GM12891 (cell line): Measurements from ENCODE around the gene TCFL5.

Experiments
- DNase-seq: peaks from one replicate; pipeline ENCODE4 v3.0.0; 2011; ENCODE audit warnings: low spot score; ENCODE audit not compliant: insufficient read length
- FAIRE-seq: peaks from 2 replicates; lab custom pipeline; 2011; peaks lifted over from hg19 to GRCh38; lab: Jason Lieb, UNC
- PAX5 ChIP-seq: IDR thresholded peaks from 2 replicates; pipeline ENCODE4 v1.6.1; 2011; ENCODE audit warnings: low read length, moderate library complexity, mild to moderate bottlenecking; ENCODE audit not compliant: insufficient read depth, severe bottlenecking
- POLR2A ChIP-seq: IDR thresholded peaks from 2 replicates; pipeline ENCODE4 v1.6.1; 2011; ENCODE audit warnings: low read depth, low read length, control low read depth
- POLR2AphosphoS5 ChIP-seq: IDR thresholded peaks from 2 replicates; pipeline ENCODE4 v1.6.1; 2011; ENCODE audit warnings: low read depth, low read length, control low read depth
- POU2F2 ChIP-seq: IDR thresholded peaks from 2 replicates; pipeline ENCODE4 v1.6.1; 2011; ENCODE audit warnings: low read depth, mild to moderate bottlenecking, control low read depth, low read length, moderate library complexity
- SPI1 ChIP-seq: IDR thresholded peaks from 2 replicates; pipeline ENCODE4 v1.6.1; 2011; ENCODE audit warnings: low read depth, low read length, control low read depth
- TAF1 ChIP-seq: IDR thresholded peaks from 2 replicates; pipeline ENCODE4 v1.6.1; 2011; ENCODE audit warnings: low read depth, low read length, control low read depth

Gene TCFL5

DNA sequence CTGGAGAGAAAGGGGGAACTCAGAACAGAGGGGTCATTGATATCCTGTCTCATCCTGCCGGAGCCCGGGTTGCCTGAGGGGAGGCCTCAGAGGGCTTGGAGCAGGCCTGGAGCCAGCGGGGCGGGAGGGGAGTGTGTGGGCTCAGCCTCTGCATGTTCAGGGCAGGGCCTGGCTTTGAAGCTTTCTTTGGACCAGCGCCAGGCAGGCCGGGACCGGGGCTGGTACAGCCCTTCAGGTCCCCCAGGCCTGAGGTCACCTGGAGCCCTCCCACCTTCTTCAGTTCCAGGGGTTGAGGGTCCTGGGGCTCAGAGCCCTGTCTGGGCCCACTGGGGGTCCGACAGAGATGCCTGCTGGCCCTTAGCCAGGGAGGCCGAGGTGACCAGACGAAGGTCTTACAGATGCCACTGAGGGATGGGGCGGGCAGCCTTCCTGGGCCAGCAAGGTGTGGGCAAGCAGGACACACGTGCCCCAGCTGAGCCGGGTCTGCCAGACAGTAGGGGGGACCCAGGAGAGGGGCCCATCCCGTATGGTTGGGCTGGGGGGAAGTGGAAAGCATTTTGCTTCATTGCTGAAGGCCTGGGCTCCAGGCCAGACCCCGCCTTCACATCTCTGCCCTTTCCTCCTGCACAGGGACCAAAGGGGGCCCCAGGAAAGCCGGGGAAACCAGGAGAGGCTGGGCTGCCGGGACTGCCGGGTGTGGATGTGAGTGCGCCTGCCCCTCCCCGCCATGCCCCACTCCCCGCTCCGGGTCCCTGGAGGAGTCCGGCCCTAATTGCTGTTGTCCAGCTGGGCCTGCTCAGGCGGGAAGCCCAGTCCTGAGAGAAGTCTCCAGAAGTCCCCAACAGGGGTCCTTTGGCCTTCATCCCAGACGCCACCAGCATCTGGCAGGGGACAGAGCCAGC, 42.8 kb downstream of the TCFL5 start:
- TF ChIP-seq SPI1 (no peak), POLR2AphosphoS5 (no peak), TAF1 (no peak), PAX5 (no peak), POLR2A (no peak), POU2F2 (no peak)
- FAIRE-seq (no peak), DNase-seq (no peak)

GRCh38 chr20:62817975-62818591, 43.5 kb downstream of the TCFL5 start:
- TF ChIP-seq POU2F2: no peak
- TF ChIP-seq POLR2AphosphoS5: no peak
- TF ChIP-seq PAX5: no peak
- no peak for TF ChIP-seq TAF1
- no peak for TF ChIP-seq POLR2A
- no peak for TF ChIP-seq SPI1
- no peak for FAIRE-seq
- DNase-seq: no peak

DNA sequence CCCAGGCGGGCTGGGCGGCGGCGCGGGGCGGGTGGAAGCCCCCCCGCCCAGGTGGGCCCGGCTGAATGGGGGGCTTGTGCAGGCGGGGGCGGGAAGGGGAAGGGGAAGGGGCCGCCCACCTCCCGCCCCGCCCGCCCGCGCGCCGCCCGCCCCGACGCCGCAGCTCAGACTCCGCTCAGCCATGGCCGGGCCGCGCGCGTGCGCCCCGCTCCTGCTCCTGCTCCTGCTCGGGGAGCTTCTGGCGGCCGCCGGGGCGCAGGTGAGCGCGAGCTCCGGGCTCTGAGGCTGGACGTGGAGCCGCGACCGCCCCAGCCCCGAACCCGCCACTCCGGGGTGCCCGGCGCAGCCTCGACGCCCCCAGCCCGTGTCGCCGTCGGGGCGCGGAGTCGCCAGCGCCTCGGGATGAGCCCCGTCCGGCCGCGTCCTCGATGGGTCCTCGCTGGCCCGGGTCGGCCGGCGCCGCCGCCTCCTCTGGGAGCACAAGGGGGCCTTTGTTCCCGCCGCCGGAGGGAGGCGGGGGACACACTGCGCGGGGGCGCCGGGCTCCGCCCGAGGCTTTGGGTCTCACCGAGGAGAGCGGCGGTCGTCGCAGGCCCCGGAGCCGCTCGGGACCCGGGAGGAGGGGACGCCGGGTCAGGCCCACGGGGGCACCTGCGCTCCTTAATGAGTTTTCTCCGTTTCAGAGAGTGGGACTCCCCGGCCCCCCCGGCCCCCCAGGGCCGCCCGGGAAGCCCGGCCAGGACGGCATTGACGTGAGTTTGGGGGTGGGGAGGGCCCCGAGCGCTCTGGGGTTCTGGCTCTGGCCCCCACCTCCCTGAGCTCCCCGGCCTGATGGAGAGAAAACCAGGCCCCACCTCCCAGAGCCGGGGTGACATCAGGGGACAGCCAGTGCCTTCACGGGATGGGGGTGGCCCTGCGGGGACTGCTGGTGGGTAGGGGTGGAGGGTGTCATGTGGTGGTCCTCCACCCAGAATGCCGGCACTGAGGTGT, 44.4 kb downstream of the TCFL5 start, which contains the start of gene COL9A3:
Gene COL9A3 (plus strand): TSS at position 167 of the 990 bp plus-strand sequence. CDS start 15 bp downstream, at position 182.
- DNase-seq: no peak
- TF ChIP-seq POU2F2: no peak
- no peak for TF ChIP-seq PAX5
- no peak for TF ChIP-seq POLR2AphosphoS5
- no peak for TF ChIP-seq SPI1
- TF ChIP-seq POLR2A: no peak
- no peak for FAIRE-seq

DNA sequence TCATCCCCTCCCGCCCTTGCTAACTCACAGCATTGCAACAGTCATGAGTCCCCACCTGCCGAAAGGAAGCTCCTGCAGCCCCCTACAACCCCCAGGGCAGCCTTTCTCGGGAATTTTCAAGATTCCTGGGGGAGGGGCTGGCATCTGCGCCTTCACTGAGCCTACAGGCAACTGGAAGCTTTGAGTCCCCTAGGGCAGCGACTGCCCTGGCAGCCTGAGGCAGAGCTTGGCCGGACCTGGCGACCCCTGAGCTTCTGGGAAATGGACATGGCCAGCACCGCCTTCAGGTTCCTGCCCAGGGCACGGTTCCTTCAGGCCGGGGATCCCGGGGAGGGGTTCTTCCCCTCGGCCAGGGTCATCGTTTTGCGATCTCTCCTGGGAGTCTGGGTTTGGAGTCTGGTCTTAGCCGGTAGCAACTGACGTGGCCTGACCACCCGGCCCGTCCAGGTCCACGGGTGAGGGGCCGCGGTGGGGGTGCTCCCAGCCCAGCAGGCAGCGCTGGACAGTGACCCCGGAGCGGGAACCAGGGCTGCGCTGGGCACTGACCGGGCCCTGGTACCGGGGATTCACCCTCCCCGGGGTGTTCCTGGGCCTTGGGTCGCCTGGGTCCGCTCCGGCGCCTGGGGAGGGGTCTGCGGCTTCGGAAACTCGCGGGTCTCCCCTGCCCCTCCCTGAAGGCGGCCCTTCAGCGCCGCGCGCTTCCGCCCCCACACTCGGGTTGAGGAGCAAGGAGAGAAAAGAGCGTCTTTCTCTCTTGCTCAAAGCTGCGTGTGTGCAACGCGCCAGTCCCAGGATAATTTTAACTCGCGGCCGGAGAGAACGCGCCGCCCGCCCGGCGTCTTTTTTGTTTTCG, 45.4 kb downstream of the TCFL5 start:
- no peak for TF ChIP-seq POLR2A
- no peak for TF ChIP-seq POU2F2
- TF ChIP-seq SPI1: no peak
- no peak for TF ChIP-seq POLR2AphosphoS5
- no peak for TF ChIP-seq TAF1
- no peak for TF ChIP-seq PAX5
- FAIRE-seq (no peak), DNase-seq (no peak)

- TF ChIP-seq POU2F2 (no peak), POLR2AphosphoS5 (no peak; the same call in 1 of the 2 replicates), SPI1 (no peak), POLR2A (no peak), PAX5 (no peak), TAF1 (no peak)
- FAIRE-seq (no peak), DNase-seq (no peak)
Observed at GRCh38 chr20:62815066-62815991, 46.3 kb downstream of the TCFL5 start.

GRCh38 chr20:62814709-62815065, 46.9 kb downstream of the TCFL5 start:
- DNase-seq: no peak
- TF ChIP-seq PAX5 (no peak), TAF1 (no peak), SPI1 (no peak), POLR2A (no peak), POLR2AphosphoS5 (no peak; the same call in 1 of the 2 replicates), POU2F2 (no peak)
- FAIRE-seq: no peak

DNA sequence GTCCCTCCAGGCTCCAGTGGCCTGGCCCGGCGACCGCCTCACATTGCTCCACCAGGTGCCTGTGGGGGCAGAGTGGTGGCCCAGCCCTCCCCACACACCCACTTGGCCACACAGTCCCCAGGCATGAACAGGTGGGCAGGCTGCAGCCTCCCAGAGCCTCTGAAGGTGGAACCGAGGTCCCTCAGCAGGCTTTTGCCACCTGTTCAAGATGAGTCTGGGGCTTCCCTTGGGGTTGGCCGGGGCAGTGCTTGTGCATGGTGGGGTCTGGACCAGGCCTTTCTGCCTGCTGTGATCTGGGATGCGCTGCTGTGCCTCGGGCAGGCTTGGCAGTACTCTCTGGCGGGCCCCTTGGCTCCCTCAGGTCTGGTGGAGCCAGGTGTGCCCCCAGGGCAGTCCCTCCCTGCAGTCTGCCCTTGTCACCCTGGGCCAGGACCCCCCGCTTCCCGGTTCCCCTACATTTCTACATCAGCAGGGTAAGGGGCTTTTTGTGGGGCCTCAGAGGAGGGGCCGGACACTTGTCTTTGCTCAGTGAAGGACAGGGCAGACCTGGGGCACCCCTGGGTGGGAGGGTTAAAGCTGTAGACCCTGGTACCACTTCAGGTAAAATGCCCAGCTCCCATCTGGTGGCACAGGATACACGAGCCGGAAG, 47.4 kb downstream of the TCFL5 start:
- FAIRE-seq (no peak), DNase-seq (no peak)
- TF ChIP-seq TAF1: no peak
- TF ChIP-seq PAX5: no peak
- no peak for TF ChIP-seq POU2F2
- TF ChIP-seq POLR2A: no peak
- no peak for TF ChIP-seq SPI1
- TF ChIP-seq POLR2AphosphoS5: no peak
